ENCODE data around the gene RPL36A. TPM values are rescaled to one million over a fixed set of nuclear protein-coding genes. Genes with fewer than 3 reads are reported as not detected.
A peak's percentile ranks its signal among the peaks of the same experiment; 100 is the strongest.

The RPL36A gene
- total RNA-seq, 4 donors from 2014 or later: 280 to 704 (median 376) TPM

DNA sequence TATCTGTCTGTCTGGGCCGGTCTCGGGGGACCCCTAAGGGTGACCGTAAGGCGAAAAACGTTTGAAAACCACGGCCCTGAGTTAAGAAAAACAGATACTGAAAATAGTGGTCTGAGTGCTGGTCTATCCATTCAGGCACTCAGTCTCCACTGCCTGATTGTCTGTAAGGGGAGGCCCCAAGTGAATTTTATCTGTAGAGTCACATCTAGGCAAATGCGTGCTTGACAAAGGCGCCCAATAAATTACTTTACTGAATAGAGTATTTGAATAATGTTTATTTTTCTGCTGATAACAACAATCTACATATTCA is 17.7 kb downstream of the RPL36A start:
- peaks cover 3 to 50% (median 36%) of the 10 kb centered on the region in 4 donors for H3K4me1 ChIP-seq
- peaks cover 7 to 14% (median 9%) of the 10 kb centered on the region in 4 donors for H3K36me3 ChIP-seq
- TF ChIP-seq EP300 (IDR thresholded peaks at IDR 0.05) (no peak), POLR2A (IDR thresholded peaks at IDR 0.05; ENCODE audit: low read depth) (no peak), POLR2AphosphoS5 (IDR thresholded peaks at IDR 0.05) (no peak)
- TF ChIP-seq, protein P1, sequence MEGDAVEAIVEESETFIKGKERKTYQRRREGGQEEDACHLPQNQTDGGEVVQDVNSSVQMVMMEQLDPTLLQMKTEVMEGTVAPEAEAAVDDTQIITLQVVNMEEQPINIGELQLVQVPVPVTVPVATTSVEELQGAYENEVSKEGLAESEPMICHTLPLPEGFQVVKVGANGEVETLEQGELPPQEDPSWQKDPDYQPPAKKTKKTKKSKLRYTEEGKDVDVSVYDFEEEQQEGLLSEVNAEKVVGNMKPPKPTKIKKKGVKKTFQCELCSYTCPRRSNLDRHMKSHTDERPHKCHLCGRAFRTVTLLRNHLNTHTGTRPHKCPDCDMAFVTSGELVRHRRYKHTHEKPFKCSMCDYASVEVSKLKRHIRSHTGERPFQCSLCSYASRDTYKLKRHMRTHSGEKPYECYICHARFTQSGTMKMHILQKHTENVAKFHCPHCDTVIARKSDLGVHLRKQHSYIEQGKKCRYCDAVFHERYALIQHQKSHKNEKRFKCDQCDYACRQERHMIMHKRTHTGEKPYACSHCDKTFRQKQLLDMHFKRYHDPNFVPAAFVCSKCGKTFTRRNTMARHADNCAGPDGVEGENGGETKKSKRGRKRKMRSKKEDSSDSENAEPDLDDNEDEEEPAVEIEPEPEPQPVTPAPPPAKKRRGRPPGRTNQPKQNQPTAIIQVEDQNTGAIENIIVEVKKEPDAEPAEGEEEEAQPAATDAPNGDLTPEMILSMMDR (IDR thresholded peaks at IDR 0.05): no peak
- intact Hi-C loops (cut with DNase I): no loop called here
- 37% methylated on average over 8 of the region's 8 CpGs for WGBS
- no peaks in the 10 kb centered on the region for H3K9me3 ChIP-seq
- DNase-seq (ENCODE audit: extremely low spot score): no peak
- no peaks in the 10 kb centered on the region for H3K27me3 ChIP-seq
- H3K4me3 ChIP-seq: peak overlapping the region; percentile 62 to 66 (median 64)
- H3K27ac ChIP-seq (replicated peaks in 1 of 4): peak overlapping the region; percentile 83 to 93 (median 88)

GRCh38 chrX:101409043-101409442 is 18.2 kb downstream of the RPL36A start:
- H3K4me3 ChIP-seq: peak overlapping the region; percentile 62 to 66 (median 64)
- 45% methylated on average over 6 of the region's 6 CpGs for WGBS
- H3K36me3 ChIP-seq: peaks cover 6 to 14% (median 9%) of the 10 kb centered on the region in 4 donors
- H3K9me3 ChIP-seq: no peaks in the 10 kb centered on the region
- intact Hi-C loops (cut with DNase I): no loop called here
- peaks cover 3 to 50% (median 36%) of the 10 kb centered on the region in 4 donors for H3K4me1 ChIP-seq
- no peak for DNase-seq (ENCODE audit: extremely low spot score)
- peak overlapping the region; percentile 83 to 93 (median 88) for H3K27ac ChIP-seq (replicated peaks in 1 of 4)
- TF ChIP-seq POLR2A (IDR thresholded peaks at IDR 0.05; ENCODE audit: low read depth): no peak
- TF ChIP-seq, protein P1 (IDR thresholded peaks at IDR 0.05): no peak
- H3K27me3 ChIP-seq: no peaks in the 10 kb centered on the region

- H3K27ac ChIP-seq (replicated peaks in 1 of 4): peak overlapping the region in 2 of 4 donors; percentile 26 to 39
- H3K36me3 ChIP-seq: peaks cover 6 to 14% (median 9%) of the 10 kb centered on the region in 4 donors
- H3K9me3 ChIP-seq: no peaks in the 10 kb centered on the region
- H3K27me3 ChIP-seq: no peaks in the 10 kb centered on the region
- WGBS: 38% methylated on average over 7 of the region's 7 CpGs
- TF ChIP-seq POLR2A (IDR thresholded peaks at IDR 0.05; ENCODE audit: low read depth): no peak
- TF ChIP-seq, protein P1 (IDR thresholded peaks at IDR 0.05): no peak
- peak overlapping the region; percentile 9 to 66 (median 42) for H3K4me3 ChIP-seq
- peaks cover 3 to 57% (median 42%) of the 10 kb centered on the region in 4 donors for H3K4me1 ChIP-seq
- no peak for DNase-seq (ENCODE audit: extremely low spot score)
- intact Hi-C loops (cut with DNase I): no loop called here
These were observed 19.6 kb downstream of the RPL36A start for GRCh38 chrX:101410461-101410860.

- Histone ChIP-seq H3K27ac (replicated peaks in 1 of 4) (peak overlapping the region in 2 of 4 donors; percentile 30 to 36), H3K4me1 (peaks cover 3 to 58% (median 51%) of the 10 kb centered on the region in 4 donors), H3K36me3 (peaks cover 6 to 14% (median 9%) of the 10 kb centered on the region in 4 donors), H3K9me3 (no peaks in the 10 kb centered on the region), H3K4me3 (no peak overlapping the region), H3K27me3 (no peaks in the 10 kb centered on the region)
- DNase-seq (ENCODE audit: extremely low spot score): no peak
- WGBS: 75% methylated on average over 10 of the region's 10 CpGs
- TF ChIP-seq POLR2A (IDR thresholded peaks at IDR 0.05; ENCODE audit: low read depth) (no peak), EP300 (IDR thresholded peaks at IDR 0.05) (no peak), POLR2AphosphoS5 (IDR thresholded peaks at IDR 0.05) (no peak)
- TF ChIP-seq, protein P1 (IDR thresholded peaks at IDR 0.05): no peak
- intact Hi-C loops (cut with DNase I): no loop called here
These were observed 21.2 kb downstream of the RPL36A start for GRCh38 chrX:101411984-101412383.

Data from esophagus muscularis mucosa (tissue), 4 donors.